HG03135 (cell line): Measurements from ENCODE around the gene MPPED2.

Experiments used
- ATAC-seq: cut with Tn5 transposase; IDR thresholded peaks from one replicate; pipeline ENCODE4 v1.9.1; 2021; ENCODE audit warnings: mild to moderate bottlenecking, moderate library complexity; ENCODE audit not compliant: unreplicated experiment

The MPPED2 gene, protein sequence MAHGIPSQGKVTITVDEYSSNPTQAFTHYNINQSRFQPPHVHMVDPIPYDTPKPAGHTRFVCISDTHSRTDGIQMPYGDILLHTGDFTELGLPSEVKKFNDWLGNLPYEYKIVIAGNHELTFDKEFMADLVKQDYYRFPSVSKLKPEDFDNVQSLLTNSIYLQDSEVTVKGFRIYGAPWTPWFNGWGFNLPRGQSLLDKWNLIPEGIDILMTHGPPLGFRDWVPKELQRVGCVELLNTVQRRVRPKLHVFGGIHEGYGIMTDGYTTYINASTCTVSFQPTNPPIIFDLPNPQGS

DNA sequence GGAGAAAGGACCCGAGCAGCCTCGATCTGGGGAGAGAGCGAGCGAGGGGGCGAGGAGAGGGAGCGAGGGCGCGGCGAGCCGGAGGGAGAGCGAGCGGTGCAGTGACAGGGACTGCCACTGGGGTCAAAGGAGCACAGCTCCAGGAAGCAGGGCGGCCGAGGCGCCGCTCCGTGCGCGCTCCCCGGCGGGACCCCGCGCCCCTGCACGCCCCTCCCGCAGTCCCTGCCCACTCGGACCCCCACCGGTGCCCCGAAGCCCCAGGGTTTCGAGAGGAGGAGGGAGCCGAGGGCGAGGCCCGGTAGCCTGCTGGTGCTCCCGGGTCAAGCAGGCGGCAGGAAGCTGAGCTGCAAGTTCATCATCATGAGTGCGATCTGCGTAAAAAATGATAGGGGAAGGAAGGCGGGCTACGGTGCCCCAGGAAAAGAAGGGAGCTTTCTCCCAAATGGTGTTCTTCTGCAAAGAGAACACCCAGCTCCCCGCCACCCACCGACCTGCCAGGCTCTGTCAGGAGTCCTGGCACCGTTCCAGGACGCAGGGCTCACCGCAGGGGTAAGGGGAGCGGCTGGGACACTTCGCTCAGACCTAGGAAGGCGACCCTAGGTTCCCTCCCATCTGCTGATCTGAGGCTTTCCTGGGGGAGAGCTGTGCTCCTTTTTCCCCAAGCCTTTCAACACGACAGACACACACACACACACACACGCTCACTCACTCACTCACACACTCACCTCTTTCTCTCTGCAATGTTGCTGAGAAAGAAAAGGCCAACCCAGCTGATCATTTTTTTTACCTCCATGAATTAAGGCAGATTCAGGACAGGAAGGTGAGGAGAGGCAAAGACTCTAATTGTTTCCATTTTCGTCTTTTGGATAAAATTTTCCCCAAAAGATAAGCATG is at the start of gene MPPED2:
Gene MPPED2 (minus strand): TSS at position 103 of the 894 bp plus-strand sequence. CDS start 5,980 bp downstream, outside the sequence.
- peak; percentile 95 for ATAC-seq

DNA sequence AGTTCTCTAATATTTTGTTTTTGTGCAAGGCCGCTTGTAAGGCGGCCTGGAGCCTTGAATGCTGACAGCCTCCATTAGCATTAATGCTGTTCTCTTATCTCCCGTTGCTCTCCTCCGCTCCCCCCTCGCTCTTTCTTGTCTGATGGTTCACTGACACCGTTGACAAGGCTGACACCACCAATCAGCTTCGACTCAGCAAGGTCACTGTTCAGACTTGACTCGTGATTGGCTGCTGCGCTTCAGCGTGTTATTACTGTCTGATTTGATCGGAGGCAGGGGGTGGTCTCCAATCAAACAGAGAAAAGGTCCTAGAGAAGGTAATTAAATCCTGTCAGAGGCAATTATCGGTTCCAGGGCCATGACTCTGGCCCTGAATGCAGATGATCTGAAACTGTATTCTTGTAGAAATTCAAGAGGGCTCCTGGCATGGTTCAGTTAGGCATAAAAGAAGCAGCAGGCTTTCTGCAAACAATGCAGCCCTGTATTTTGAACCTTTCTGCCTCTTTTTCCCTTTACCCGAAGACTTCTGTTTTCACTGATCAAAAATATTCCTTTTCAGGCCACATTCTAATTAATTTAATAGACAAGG is 49.3 kb upstream of the MPPED2 start:
- no peak for ATAC-seq

DNA sequence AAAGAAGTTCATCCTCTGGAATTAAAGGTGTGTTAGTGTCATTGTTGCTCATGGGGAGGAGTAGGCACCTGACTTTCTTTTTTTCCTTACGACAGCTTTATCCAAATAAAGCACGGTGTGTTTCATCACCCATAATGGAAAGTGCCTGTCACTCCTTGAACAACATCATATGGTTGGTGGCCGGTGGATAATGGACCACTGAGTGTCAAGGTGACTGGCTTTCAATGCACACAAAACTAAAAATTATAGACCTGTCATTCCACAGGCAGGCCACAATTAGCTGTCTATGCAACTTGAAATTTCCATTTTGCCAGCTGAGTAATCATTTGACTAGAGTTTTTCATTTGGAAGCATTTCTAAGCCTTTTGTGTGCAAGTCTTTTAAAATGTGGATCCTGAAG is 45.0 kb upstream of the MPPED2 start:
- no peak for ATAC-seq

DNA sequence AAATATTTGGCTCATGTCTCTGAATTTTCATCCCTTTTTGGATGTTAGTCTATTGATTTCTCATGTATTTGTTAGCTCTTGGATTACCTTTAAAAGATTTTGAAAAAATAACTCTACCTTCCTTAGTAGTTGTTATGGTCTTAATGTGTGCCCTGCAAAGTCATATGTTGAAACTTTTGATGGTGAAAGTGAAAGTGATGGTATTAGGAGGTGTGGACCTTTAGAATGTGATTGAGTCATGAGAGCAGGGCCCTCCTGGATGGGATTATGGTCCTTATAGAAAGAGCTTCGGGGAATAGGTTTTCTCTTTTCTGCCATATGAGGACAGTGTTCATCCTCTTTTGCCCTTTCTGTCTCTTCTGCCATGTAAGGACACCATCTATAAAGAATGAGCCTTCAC is 33.6 kb upstream of the MPPED2 start:
- ATAC-seq: no peak

DNA sequence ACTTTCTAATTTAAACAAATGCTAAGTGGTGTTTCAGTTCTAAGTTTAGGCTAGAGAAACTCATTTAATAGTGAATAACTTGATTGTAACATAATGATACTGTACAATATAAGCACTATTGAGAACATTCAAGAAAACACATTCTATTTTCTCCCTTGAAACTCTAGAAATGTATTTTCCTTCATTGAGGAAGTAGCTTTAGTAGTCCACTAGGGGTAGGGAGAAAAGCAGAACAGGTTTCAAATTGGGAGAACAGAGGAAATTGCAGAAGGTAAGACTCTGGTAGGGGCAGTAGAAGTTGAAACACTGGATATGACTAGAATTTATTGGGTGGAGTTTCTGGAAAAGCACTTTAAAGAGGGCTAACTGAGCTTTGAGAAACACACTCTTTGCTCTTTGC is 31.6 kb upstream of the MPPED2 start:
- ATAC-seq: no peak

DNA sequence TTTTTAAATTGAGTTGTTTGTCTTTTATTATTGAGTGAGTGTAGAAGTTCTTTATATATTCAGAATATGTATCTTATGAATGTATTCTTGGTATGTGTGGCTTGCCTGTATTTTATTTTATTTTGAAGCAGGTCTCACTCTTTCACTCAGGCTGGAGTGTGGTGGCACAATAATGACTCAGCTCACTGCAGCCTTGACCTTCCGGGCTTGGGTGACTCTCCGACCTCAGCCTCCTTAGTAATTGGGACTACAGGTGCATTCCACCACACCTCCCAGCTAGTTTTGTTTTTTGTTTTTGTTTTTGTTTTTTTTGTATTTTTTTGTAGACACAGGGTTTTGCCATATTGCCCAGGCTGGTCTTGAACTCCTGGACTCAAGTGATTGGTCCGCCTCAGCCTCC is 24.5 kb upstream of the MPPED2 start:
- no peak for ATAC-seq

DNA sequence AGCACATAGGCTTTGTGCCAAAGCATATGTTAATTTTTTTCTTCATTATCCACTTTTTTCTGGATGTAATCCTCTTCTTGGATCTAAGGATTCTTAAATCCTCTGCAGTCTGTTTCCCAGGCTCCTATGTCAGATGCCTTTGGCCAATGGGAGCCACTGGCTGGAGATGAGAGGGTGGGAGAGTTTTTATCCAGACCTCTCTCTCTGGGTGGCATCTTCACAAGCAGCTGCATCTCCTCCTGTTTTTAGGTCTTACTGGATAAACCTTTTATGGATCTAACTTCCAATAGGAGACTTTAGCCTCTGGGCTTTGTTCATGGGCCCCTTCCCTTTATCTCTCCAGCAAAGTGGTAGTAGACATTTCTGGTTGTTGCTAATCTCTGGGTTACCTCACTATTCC is 22.4 kb upstream of the MPPED2 start:
- ATAC-seq: no peak

DNA sequence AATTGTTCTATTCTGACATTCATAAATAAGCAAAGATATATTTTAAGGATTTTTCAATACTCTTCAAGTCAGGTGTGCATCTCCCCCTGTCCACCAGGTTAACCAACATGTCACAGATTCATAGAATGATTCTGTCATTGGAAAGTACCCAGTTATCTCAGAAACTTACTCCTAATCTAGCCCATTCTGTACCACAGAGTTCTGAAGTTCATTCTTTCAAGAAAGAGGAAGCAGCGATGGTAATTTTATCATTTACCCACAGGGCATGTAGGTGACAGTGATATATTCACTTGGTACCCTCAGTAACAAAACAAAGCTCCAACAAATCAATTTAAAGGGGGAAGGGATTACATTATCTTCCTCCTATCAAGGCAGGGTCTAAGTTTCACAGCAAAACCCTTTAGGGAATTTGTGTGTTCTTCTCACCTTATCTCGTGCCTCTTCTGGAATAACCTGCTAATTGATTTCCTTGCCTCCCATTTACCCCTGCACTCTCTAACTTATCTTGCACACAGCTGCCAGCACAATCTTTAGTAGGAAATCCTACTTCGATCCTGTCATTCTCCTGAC is 19.0 kb upstream of the MPPED2 start:
- no peak for ATAC-seq

DNA sequence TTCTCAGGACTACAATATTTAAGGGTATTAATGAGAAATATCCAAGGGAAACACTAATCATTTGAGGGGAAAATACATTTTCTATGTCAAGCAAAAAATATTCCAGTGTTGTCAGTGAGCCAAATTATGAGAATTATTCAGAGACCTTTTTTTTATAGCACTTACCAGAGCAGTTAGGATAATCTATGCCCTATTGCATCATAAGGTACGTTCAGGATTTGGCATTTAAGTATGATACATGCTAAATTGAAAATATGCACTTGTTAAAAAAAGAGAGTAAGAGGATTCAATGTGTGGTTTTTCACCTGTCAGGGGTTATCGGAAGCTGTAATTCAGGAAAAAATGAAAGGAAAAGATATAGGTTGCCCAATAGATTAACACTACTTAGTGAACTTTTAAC is 17.2 kb upstream of the MPPED2 start:
- ATAC-seq: no peak

DNA sequence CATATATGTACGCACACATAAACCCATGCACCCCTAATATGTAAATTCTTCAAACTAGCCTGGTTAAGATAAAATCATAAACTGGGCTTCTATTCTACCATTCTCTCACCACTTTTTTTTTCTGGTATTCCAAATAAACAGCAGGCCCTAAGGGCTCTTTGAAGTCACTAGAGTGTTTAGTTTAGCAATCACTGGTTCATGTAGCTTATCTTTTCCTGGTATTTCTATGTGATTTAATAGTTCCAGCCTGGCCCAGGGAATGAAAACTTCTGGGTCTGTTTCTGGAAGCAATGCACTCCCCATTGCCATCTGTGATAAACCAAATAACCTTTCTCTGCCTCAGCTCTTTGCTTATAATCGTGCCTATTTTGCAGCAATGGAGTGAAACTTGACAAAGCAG is 10.7 kb upstream of the MPPED2 start:
- ATAC-seq: no peak

DNA sequence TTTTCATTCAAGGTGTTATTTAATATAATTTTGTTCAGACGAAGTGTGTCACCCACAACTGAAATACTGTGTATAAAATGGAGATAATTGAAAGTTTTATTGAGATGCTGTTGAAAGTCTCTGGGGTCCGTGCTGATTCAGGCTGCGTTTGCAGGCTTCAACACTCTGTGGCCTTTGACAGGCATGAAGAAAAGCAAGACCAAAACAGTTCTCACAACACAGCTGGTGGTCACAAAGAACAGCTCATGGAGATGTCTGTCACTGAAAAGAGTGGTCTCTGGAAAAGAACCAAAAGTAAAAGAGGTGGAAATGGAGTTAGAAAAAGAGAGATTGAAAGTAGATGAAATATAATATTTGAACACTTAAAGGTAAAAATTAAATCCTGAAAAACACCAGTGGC is 9.8 kb upstream of the MPPED2 start:
- no peak for ATAC-seq

DNA sequence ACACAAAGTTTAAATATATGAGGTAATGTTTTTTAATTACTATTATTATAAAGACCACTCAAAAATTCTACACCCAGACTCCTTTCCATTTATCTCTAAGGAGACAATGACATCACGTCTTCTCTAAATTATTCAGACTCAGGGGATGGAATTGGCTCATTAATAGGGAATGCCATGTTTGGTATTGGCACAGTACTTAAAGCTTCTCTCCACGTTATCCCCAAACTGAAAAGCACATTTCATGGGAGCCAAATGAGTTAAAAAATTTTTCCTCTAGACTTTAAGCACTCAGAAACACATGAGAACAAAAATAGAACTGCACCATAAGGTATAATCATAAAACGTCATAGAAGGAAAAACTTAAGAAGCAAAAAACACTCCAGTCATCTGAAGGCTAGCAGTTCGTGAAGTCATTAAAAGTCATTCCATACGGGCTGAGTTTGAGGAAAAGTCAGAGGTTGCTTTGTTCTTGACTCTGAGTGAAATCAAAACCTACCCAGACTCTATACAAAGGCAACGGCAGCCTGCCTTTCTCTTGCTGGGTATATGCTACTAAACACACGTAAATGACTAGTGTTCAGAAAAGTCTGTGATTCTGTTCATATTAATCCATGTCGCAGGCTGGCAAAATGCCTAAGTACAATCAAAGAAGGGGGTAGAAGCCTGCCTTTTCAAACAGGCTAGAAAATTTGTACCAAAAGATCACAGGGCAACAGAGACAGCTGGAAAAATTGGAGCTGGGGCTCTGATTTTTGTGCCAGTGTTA is 8.7 kb upstream of the MPPED2 start:
- ATAC-seq: no peak

DNA sequence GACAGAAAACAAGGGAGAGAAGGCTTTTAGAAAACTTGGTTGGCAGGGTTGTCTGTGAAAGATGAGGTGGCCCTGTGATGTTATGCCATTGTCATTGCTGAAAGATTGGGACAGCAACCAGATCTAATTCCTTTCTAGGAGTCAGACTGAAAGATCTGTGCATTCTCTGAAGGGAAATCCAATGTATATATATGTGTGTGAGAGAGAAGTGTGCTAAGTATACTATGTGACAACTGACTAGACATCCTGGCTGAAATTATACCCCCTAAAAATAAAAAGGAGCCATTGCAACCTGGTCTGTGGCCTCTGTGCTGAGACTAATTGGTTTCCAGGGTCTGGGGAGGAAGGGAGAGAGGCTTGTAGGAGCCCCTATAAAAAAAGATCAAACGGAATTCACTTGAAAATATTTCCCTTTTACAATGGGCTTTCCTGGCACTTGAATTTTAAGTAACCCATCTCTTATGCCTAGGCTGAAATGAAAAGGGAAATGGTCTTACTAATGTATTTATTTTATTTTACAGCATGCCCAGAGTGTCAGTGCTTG is 1.2 kb upstream of the MPPED2 start:
- no peak for ATAC-seq

DNA sequence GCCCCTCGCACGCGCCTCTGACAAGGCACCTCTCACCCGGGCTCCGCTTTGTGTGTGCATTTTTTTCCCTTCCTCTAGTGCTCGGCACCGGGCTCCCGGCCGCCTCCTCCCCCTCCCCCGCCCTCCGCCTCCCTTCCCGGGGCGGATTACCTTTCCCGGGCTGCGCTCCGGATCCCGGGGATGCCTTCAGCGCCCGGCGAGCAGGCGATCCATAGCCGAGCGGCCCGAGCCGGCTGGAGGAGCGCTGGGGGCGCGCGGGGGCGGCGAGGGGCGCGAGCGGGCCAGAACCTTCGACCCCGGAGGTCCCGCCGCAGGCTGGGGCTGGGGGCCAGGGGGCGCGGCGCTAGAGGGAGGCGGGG is 282 bp downstream of the MPPED2 start:
- ATAC-seq: peak; percentile 32

DNA sequence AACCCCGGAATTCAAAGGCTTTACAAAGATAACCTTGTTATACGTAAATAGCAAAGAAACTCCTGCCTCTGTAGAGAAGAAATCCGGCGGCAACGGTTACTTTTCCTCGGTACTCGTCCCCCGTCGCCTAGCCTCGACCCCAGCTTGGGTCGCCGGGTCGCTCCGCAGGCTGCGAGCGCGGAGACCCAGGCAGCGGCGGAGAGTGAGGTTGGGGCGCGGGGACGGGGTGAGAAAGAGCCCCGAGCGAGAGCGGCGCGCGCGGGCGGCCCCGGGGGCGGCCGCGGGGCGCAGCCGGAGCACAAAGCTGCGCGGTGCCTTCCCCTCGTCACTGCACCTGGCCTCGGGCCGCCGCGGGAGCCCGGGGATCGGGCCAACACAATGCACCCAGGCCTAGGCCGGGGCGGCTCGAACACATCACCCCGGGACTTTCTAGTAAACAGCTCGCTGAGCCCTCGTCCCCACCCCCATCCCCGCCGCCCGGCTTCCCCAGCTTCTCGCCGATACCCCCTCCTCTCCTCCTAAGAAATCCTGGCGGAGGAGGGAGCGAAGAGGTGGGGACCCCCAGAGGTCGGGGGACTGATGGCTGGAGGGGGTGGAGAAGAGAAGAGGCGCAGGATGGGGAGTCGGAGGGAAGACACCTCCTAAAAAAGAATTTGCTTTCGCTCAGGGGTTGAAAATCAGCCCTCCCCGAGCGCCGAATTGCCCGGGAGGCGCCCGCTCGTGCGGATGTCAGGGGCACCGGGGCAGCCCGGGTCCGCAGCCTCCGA is 845 bp downstream of the MPPED2 start:
- ATAC-seq: no peak

DNA sequence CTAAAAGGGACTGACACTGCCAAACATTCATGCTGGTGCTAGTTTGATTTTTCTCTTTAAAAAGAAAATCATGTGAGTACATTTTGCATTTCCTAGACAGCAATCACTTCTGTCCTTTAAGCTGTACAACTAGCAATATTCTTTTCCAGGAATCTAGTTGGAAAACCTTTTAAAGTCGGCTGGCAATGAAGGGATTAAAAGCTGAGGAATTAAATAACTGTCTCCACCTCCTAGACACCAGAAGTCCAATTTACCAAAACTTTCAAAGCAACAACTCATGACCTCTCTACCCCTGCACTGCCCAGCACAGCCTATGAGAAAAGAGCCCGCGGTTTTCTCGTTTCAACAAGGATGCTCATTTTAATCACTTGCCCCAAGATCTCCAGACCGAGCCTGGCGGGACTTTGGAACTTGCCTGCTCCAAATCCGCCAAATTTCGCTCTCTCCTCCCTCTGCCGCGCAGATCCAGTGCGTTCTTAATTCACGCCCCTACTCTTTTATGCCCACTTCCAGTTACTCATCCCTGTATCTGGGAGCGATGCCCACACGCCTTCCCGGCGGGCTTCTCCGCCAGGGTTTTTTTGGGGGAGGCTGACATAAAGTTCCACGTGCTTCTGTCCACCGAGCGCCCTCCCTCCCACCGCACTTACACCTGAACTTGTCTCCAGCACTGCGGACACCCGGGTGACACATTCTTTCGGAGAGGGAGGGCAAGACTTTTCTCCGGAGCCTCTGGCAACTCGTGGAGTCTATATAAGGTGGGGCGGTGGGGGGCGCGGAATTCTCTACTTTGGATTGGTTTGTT is 2.5 kb downstream of the MPPED2 start:
- no peak for ATAC-seq

DNA sequence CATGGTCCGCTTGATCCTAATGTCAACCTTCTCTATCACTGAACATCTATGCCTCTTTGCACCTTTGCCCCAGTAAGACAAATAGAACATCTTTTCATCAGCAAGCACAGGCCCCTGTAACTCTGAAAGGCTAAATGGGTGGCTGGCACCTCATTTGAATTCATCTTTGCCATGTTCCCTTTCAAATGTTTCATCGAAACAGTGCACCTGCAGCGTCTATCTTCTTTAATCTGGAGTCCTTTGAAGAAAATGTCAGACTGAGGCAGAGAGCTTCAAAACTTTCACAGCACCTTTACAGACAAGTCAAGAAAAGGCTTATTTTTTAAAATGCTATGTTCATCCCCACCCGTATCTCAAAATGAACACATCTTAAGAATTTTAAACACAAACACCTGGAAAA is 3.4 kb downstream of the MPPED2 start:
- no peak for ATAC-seq

DNA sequence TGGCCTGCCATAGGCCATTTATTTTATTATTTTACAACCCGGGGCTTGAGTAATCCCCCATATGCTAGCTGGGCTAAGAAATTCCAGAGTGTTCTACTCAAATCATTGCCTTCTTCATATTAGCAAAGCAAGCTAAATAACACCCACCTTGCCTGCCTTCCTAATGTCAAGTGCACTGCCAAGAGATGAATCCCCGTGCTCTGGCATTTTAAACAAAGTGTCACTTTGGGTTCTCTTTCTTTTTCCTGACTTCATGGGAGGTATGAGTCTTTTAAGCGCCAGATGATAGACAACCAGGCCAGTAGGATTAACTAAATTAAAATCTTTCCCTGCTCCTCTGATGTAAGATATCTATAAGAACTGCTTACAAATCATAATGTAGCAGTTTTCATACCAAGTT is 4.5 kb downstream of the MPPED2 start:
- no peak for ATAC-seq

DNA sequence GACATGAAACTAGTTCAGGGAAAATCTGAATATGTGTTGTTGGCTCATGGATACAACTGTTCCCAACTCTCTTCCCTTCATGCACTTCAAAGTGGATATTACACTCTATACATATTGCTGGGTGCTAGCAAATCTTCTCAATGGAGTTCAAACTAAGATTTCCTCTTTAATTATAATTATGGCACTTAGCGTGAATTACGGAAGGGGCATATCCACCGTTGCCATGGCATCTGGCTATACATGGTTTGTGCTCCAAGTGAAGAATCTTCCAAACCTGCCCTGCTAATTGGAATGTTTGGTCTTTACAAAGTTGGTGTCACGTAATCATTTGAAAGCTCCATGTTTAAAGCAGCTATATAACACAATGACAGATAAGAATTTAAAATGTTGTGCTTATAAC is 5.6 kb downstream of the MPPED2 start:
- no peak for ATAC-seq
